Activated CD8-positive, alpha-beta T cell treated with anti-CD3 and anti-CD28 coated beads, Interleukin-2, amount 10 ng/mL, durations not matched to agents 7 days and 5 days (primary cell): ENCODE data around the gene AMIGO3. TPM values are rescaled to one million over a fixed set of nuclear protein-coding genes. Genes with fewer than 3 reads are reported as not detected.
"Not testable (repeated sequence)": the region's sequence is repeated elsewhere in the genome, so short reads cannot be mapped to it uniquely, and the experiment has no call there.

Experiments
- ATAC-seq: fragments of 150-1000 bp; cut with Tn5 transposase; one replicate; pipeline ENCODE4 v1.10.0; 2021; ENCODE audit warnings: moderate library complexity
- CTCF ChIA-PET: fragments of 350-600 bp; sonication (Branson Sonifier 250); formaldehyde crosslinking; loops from one replicate; lab custom pipeline; 2021; ENCODE audit warnings: antibody characterized with exemption; lab: Charles Lee
- POLR2A ChIA-PET: fragments of 350-600 bp; sonication (Branson Sonifier 250); formaldehyde crosslinking; loops from one replicate; lab custom pipeline; 2021; ENCODE audit warnings: antibody characterized with exemption; lab: Charles Lee
- DNase-seq: peaks from one replicate; pipeline ENCODE4 v3.0.0-alpha.2; 2020
- H3K27ac Mint-ChIP-seq: one replicate; pipeline ENCODE4 v1.8.0; 2021; ENCODE audit warnings: mild to moderate bottlenecking, mixed read lengths
- H3K27me3 Mint-ChIP-seq: one replicate; pipeline ENCODE4 v1.8.0; 2021; ENCODE audit warnings: low read depth, mixed read lengths
- H3K36me3 Mint-ChIP-seq: one replicate; pipeline ENCODE4 v1.8.0; 2021; ENCODE audit warnings: low read depth, mixed read lengths
- H3K4me1 Mint-ChIP-seq: one replicate; pipeline ENCODE4 v1.8.0; 2021; ENCODE audit warnings: low read depth, mixed read lengths
- H3K4me3 Mint-ChIP-seq: one replicate; pipeline ENCODE4 v1.8.0; 2021; ENCODE audit warnings: mild to moderate bottlenecking, mixed read lengths
- H3K9me3 Mint-ChIP-seq: one replicate; pipeline ENCODE4 v1.8.0; 2022; ENCODE audit warnings: mixed read lengths; ENCODE audit not compliant: insufficient read depth
- total RNA-seq, 2 experiments: library from RNA; stranded (reverse); gene quantifications; one replicate each; pipeline ENCODE4 v1.2.3, GENCODE V29; 2021

AMIGO3 gene
- total RNA-seq, 2 experiments from 2014 or later = 0.95 to 2.0 TPM

DNA sequence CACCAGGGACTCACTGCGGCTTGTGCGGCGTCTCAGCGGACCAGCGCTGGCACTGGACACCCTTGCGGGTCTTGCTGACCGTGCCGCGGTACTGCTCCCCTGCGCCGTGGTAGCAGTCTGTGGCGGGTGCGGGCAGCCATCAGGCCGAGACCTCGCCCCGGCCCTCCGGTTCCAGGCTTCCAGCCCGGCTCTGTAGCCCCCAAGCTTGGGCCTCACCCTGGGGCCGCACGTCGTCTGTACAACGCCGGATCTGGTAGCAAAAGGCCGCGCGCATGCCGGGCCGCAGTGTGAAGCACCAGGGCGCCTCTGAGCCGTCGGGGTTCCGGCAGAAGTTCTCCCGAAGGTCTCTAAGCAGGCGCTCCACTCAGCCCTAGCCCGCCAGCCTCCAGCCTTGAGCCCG is 33.6 kb downstream of the AMIGO3 start:
- H3K9me3 Mint-ChIP-seq, H3K27me3 Mint-ChIP-seq, CTCF ChIA-PET, DNase-seq, H3K27ac Mint-ChIP-seq, H3K4me3 Mint-ChIP-seq, ATAC-seq, POLR2A ChIA-PET: not testable (repeated sequence)
- peaks cover 34% of the 10 kb centered on the region for H3K4me1 Mint-ChIP-seq
- H3K36me3 Mint-ChIP-seq = peaks cover 14% of the 10 kb centered on the region

DNA sequence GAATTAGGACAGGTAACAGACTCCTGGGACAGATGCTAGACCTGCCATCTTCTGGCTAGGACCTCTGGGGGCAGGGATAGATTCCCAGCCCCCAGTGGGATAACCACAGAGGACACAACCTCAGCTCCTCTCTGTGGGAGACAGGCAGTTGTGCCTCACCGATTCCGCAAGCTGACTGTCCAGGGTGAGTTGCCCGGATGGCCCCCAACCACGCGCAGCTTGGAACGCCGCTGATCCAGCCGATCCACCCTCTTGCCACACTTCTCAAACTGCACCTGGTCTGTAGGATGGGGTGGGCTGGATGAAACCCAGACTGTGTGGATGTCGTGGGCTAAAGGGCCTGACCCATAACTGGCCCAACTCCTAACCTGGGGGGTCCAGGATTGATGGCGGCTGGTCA is 34.4 kb downstream of the AMIGO3 start:
- H3K4me3 Mint-ChIP-seq, ATAC-seq, POLR2A ChIA-PET, H3K9me3 Mint-ChIP-seq, DNase-seq, CTCF ChIA-PET, H3K27ac Mint-ChIP-seq, H3K27me3 Mint-ChIP-seq: not testable (repeated sequence)
- Mint-ChIP-seq H3K4me1 (peaks cover 26% of the 10 kb centered on the region), H3K36me3 (peaks cover 16% of the 10 kb centered on the region)

DNA sequence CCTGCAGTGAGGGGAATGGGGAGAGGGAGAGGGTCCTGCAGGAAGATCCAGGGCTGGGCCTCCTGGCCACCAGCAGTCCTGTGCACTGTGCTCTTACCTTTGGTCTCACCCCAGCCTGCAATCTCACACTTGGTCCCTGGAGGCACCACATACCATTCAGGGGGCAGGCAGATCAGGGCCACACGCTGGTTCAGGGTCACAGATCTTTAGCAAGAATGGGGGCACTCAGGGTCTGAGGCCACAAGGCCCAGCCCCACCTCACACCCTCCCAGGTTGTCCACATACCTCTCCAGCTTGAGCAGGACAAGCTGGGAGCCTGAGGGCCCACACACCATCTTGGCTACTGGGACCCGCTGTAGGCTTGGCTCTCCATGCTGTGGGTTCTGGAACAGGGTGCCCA is 35.0 kb downstream of the AMIGO3 start:
- not testable (repeated sequence) for DNase-seq, H3K4me3 Mint-ChIP-seq
- H3K4me1 Mint-ChIP-seq = peaks cover 21% of the 10 kb centered on the region

DNA sequence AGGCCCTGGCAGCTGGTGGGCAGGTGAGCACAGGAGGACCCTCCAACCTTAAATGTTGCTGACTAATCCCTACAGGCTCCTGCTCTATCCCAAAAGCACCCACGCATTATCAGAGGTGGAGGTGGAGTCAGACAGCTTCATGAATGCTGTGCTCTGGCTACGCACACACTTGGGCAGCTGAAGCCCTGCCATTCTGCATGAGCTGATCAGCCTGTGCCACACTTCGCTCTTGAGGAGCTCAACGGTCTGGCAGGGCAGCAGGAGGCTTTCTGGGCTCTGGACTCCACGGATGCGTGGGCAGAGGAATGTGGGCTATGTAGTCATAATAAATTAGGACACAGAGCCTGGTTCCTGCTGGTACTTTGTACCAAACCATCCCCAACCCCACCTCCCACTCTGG is 36.3 kb downstream of the AMIGO3 start:
- no peak overlapping the region for H3K4me3 Mint-ChIP-seq
- H3K36me3 Mint-ChIP-seq = peaks cover 25% of the 10 kb centered on the region
- DNase-seq (no peak), ATAC-seq (no peak)
- ChIA-PET CTCF (interaction anchor here (1.1 kb wide), 1 partner anchor 143 kb away, joined by 3 read pairs; no protein-coding TSS in a partner anchor), POLR2A (interaction anchor here (0.6 kb wide), 1 partner anchor 327 kb away, joined by 3 read pairs; no protein-coding TSS in a partner anchor)
- no peak overlapping the region for H3K27ac Mint-ChIP-seq
- no peaks in the 10 kb centered on the region for H3K27me3 Mint-ChIP-seq
- H3K4me1 Mint-ChIP-seq = peaks cover 12% of the 10 kb centered on the region
- H3K9me3 Mint-ChIP-seq = no peaks in the 10 kb centered on the region

More for the DNA sequence above, 35.0 kb downstream of the AMIGO3 start:
- ATAC-seq, H3K27ac Mint-ChIP-seq, POLR2A ChIA-PET, CTCF ChIA-PET, H3K9me3 Mint-ChIP-seq, H3K27me3 Mint-ChIP-seq: not testable (repeated sequence)
- peaks cover 21% of the 10 kb centered on the region for H3K36me3 Mint-ChIP-seq

DNA sequence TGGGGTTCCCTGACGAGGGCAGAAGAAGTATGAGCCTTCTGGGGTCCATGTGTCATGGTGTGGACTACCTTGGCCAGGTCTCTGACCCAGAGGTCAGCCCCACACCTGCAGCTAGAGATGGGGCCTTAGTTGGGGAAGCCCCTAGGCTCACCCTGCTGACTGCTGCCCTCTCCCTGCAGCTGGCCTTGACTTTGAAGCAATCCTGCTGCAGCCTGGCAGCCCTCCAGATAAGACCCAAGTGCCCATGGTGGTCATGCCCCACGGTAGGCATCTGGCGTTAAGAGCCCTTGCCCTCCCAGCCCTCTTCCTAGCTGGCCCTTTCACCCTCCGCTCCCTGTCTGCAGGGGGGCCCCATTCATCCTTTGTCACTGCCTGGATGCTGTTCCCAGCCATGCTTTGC is 37.9 kb downstream of the AMIGO3 start:
- Mint-ChIP-seq H3K27ac (no peak overlapping the region), H3K4me1 (peaks cover 8% of the 10 kb centered on the region), H3K36me3 (peaks cover 35% of the 10 kb centered on the region), H3K27me3 (no peaks in the 10 kb centered on the region), H3K4me3 (no peak overlapping the region), H3K9me3 (no peaks in the 10 kb centered on the region)
- DNase-seq (no peak), ATAC-seq (no peak)
- CTCF ChIA-PET = no interaction called here
- POLR2A ChIA-PET = no interaction called here

DNA sequence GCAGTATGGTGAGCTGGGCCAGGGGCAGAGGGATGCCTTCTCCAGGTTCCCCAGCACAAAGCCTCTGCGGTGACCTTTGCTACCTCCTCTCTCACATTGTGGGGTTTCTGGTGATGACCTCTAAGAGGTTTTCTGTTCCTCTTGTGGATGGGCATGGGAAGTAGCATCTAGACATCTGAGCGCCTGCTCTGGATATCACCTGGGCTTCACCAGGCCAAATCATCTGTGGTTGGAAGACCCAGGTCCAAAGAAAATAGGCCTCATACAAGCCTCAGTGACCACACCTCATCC is 38.3 kb downstream of the AMIGO3 start:
- H3K27me3 Mint-ChIP-seq = no peaks in the 10 kb centered on the region
- H3K27ac Mint-ChIP-seq = no peak overlapping the region
- CTCF ChIA-PET = interaction anchor here (2.0 kb wide), 1 partner anchor 141 kb away, joined by 7 read pairs; no protein-coding TSS in a partner anchor
- no peak for DNase-seq
- H3K4me3 Mint-ChIP-seq = no peak overlapping the region
- peaks cover 37% of the 10 kb centered on the region for H3K36me3 Mint-ChIP-seq
- ATAC-seq = no peak
- peaks cover 6% of the 10 kb centered on the region for H3K4me1 Mint-ChIP-seq
- POLR2A ChIA-PET = no interaction called here
- H3K9me3 Mint-ChIP-seq = no peaks in the 10 kb centered on the region

DNA sequence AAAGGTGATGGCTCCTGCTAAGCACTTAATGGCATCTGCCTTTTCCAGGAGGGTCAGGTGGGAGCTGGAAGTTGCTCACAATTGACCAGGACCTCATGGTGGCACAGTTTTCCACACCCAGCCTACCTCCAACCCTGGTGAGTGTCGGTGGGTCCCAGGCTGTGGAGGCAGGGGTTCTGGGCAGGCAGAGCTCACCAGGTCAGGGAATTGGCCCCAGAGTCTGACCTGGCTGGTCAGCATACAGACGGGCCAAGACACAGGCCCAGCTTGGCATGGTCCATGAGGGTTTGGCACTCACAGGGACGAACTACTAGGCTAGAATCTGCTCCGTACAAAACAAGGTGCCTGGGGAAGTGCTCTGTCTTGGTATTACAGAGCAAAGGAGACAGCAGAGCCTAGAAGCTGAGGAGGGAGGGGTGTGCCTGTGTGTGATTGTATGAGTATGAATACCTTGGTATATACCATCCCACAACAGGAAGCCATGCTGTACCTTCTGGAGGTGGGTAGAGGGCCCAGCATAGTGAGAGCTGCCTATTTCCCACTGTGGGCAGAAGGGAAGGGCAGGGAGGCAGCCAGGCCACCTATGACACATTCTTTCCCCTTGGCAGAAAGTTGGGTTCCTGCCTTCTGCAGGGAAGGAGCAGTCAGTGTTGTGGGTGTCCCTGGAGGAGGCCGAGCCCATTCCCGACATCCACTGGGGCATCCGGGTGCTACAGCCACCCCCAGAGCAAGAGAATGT is 38.8 kb downstream of the AMIGO3 start:
- H3K27me3 Mint-ChIP-seq = no peaks in the 10 kb centered on the region
- H3K4me3 Mint-ChIP-seq = no peak overlapping the region
- DNase-seq (no peak), ATAC-seq (no peak)
- H3K27ac Mint-ChIP-seq = no peak overlapping the region
- ChIA-PET CTCF (interaction anchor here (2.0 kb wide), 1 partner anchor 141 kb away, joined by 7 read pairs; no protein-coding TSS in a partner anchor), POLR2A (no interaction called here)
- peaks cover 9% of the 10 kb centered on the region for H3K4me1 Mint-ChIP-seq
- H3K9me3 Mint-ChIP-seq = no peaks in the 10 kb centered on the region
- H3K36me3 Mint-ChIP-seq = peaks cover 41% of the 10 kb centered on the region

DNA sequence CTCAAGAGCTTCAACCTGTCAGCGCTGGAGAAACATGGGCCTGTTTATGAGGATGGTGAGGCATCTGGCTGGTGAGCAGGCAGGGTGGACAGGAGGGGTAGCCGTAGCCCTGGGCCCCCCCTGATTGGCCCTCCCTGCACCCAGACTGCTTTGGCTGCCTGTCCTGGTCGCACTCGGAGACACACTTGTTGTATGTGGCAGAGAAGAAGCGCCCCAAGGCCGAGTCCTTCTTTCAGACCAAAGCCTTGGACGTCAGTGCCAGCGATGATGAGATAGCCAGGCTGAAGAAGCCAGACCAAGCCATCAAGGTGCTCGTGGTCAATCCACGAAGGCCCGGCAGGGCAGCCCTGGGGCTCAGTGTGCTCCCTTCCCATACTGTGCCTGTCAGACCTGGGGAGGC is 43.6 kb downstream of the AMIGO3 start:
- H3K9me3 Mint-ChIP-seq = no peaks in the 10 kb centered on the region
- no peaks in the 10 kb centered on the region for H3K27me3 Mint-ChIP-seq
- POLR2A ChIA-PET = no interaction called here
- CTCF ChIA-PET = interaction anchor here (2.2 kb wide), 1 partner anchor 136 kb away, joined by 12 read pairs; no protein-coding TSS in a partner anchor
- peaks cover 32% of the 10 kb centered on the region for H3K36me3 Mint-ChIP-seq
- H3K4me3 Mint-ChIP-seq = peak overlapping the region; percentile 93
- DNase-seq (no peak), ATAC-seq (no peak)
- H3K4me1 Mint-ChIP-seq = peaks cover 28% of the 10 kb centered on the region
- peak overlapping the region; percentile 52 for H3K27ac Mint-ChIP-seq

DNA sequence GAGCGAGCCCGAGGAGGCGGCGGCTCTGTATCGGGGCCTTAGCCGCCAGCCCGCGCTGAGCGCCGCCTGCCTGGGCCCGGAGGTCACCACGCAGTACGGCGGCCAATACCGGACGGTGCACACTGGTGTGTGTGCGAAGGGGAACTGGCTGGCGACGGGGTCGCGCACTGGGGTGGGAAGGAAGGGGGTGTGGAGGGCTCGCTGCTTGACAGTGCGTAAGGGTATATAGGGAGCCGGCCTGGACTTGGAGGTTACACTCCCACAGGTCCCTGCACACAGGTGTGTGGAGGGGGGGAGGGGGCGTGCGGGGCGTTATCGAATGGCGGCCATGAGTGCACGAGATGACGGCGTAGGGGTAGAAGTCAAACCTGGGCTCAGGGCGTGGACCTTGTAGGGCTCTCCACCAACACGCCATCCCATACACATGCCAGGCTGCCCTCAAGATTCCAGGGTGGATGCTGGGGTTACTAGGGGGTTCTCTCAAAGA is 44.9 kb downstream of the AMIGO3 start:
- ATAC-seq (no peak), DNase-seq (peak; percentile 45)
- Mint-ChIP-seq H3K27me3 (no peaks in the 10 kb centered on the region), H3K4me1 (peaks cover 28% of the 10 kb centered on the region), H3K36me3 (peaks cover 25% of the 10 kb centered on the region), H3K9me3 (no peaks in the 10 kb centered on the region), H3K4me3 (peak overlapping the region; percentile 93), H3K27ac (peak overlapping the region; percentile 99)
- POLR2A ChIA-PET = no interaction called here
- CTCF ChIA-PET = no interaction called here

DNA sequence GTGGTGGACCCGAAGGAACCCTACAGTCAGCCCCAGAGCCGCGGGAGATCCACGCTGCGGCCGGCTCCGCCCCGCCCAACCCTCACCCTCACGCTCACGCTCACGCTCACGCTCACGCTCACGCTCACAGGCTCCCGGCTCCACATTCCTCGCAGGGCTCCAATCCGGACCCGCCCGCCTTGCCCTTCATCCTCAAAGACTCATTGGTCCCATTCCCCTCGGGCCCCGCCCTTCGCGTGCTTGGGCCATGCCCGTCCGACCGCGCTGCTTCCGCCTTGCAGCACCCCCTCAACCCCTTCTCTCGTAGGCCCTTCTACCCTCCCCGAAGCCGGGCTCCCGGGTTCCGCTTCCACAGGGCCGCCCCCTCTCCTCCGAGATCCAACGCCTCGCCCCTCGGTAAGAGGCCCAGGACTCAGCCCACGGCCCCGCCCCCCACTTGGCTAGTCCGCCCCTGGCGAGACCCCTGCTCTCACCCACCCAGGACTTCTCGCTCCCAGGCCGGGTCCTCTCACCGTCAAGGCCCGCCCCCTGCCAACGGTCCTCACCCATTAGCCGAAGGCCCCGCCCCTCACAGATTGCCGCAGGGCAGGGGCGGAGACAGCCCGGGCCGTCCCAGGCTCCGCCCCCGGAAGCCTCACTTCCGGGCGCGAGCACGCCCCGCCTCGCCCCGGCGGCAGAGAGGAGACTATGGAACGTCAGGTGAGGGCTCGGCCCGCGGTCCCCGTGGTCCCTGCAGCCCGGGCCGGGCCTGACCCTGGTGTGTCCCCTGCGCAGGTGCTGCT is 45.6 kb downstream of the AMIGO3 start, which contains the start of gene APEH:
Gene APEH (plus strand): TSS at position 637 of the 782 bp plus-strand sequence. CDS start 51 bp downstream, at position 688.
- ChIA-PET CTCF (interaction anchor here (0.8 to 5.4 kb wide), 2 partner anchors 107 to 135 kb away, joined by 4 to 228 read pairs; no protein-coding TSS in a partner anchor), POLR2A (interaction anchor here (1.0 kb wide), 1 partner anchor 134 kb away, joined by 9 read pairs; no protein-coding TSS in a partner anchor)
- no peaks in the 10 kb centered on the region for H3K27me3 Mint-ChIP-seq
- peak; percentile 99 for DNase-seq
- peak; percentile 91 for ATAC-seq
- no peaks in the 10 kb centered on the region for H3K9me3 Mint-ChIP-seq
- H3K4me1 Mint-ChIP-seq = peaks cover 28% of the 10 kb centered on the region
- peaks cover 25% of the 10 kb centered on the region for H3K36me3 Mint-ChIP-seq
- H3K27ac Mint-ChIP-seq = peak within 1 kb of the TSS; percentile 99
- H3K4me3 Mint-ChIP-seq = peak within 1 kb of the TSS; percentile 93

DNA sequence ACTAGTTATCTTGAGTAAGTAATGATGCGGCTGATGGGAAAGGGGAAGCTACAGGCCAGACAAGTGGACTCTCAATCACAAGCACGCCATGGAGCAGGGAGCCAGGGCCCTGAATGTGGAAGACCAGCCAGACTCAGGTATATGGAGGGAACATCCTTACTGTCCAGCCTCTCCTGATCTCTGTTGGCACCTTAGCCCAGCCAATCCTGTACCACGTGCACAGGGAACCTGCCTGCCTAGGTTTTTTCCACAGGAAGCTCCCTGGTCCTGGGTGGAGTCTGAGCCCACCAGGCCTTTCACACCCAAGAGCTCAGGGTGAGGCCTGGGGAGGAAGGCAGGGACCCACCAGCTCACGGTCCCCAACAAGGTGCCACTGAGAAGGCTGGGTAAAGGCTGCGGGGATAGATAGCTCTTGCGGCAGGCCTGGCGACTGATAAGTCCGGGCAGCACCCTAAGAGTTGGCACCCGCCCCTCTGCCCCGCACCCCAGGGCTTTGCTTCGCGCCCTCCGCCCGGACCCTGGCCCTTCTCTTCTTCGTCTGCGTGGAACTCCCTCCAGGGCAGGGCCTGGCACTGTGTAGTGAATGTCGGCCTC is 46.3 kb downstream of the AMIGO3 start:
- peak overlapping the region; percentile 93 for H3K4me3 Mint-ChIP-seq
- POLR2A ChIA-PET = interaction anchor here (0.9 to 1.0 kb wide), 3 partner anchors 9 to 133 kb away, joined by 3 to 9 read pairs (median 4); no protein-coding TSS in a partner anchor
- ATAC-seq (no peak), DNase-seq (no peak)
- peak overlapping the region; percentile 99 for H3K27ac Mint-ChIP-seq
- H3K4me1 Mint-ChIP-seq = peaks cover 28% of the 10 kb centered on the region
- CTCF ChIA-PET = interaction anchor here (0.8 to 5.4 kb wide), 5 partner anchors 28 to 174 kb away, joined by 3 to 228 read pairs (median 4); no protein-coding TSS in a partner anchor
- H3K36me3 Mint-ChIP-seq = peaks cover 21% of the 10 kb centered on the region
- no peaks in the 10 kb centered on the region for H3K27me3 Mint-ChIP-seq
- no peaks in the 10 kb centered on the region for H3K9me3 Mint-ChIP-seq
